Medulla oblongata (tissue), 1 donor: ENCODE measurements around the gene PARD3.
"Not testable (repeated sequence)": the region's sequence is repeated elsewhere in the genome, so short reads cannot be mapped to it uniquely, and the experiment has no call there.

Experiments used
- DNase-seq: peaks from one replicate; pipeline ENCODE4 v3.0.0-alpha.2; 2015; ENCODE audit errors: extremely low spot score

PARD3 gene

GRCh38 chr10:34797155-34797554, 17.9 kb downstream of the PARD3 start:
- DNase-seq: no peak

DNA sequence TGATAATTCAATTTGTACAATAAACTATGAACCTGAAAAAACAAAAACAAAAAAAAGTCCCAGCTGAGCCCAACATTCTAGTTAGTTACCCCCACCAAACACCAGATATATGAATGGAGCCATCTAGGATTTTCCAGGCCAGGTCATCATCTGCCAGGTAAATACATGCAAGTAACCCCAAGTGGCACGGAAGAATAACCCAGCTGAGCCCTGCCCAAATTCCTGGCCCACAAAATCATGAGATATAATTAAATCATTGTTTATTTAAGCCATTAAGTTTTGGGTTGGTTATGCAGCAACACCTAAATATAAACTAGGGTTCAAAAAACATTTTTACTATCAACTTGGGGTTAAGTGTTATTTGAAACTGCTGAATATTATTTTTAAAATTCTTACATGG, 19.0 kb downstream of the PARD3 start:
- no peak for DNase-seq

DNA sequence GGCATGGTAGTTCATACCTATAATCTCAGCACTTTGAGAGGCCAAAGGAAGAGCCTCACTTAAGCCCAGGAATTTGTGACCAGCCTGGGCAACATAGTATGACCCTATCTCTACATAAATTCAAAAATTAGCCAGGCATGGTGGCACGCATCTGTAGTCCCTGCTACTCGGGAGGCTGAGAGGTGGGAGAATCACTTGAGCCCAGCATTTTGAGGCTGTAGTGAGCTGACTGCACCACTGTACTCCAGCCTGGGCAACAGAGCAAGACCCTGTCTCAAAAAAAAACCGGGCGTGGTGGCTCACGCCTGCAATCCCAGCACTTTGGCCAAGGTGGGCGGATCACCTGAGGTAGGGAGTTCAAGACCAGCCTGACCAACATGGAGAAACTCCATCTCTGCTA, 19.8 kb downstream of the PARD3 start:
- no peak for DNase-seq

DNA sequence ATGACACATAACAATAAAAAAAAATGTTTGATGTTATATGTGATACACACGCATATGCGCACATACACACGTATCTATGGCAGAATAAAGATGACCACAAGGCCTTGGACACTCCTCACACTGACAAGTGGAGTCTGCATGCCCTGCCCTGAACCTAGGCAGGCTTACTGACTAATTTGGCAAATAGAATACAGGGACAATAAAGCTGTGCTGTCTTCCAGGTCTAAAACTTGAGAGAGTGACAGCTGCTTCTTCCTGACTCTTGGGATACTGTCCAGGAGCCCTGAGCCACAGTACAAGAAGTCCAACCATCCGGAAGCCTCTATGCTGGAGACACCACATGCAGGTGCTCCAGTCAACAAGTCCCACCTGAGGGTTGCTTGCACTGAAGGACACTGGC, 20.3 kb downstream of the PARD3 start:
- no peak for DNase-seq

- DNase-seq: not testable (repeated sequence)
Observed at GRCh38 chr10:34793581-34793980, 21.5 kb downstream of the PARD3 start.

DNA sequence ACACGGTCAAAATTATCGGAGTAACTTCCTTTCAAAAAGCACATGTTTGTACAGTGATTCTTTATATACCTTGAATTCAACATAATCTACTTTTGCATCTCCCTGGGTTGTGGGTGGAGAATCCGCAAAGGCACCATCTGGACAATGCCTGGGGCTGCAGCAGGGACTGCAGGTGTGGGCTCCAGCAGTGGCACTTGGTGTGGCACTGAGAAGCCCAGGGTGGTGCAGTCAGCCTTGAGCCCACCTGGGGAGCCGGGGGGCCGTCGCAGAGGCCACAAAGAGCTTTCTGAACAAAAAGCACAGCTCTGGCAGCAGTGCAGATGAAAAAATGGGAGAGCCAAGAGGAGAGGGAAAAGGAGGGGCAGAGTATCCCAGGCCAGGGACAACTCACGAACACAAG, 22.2 kb downstream of the PARD3 start:
- no peak for DNase-seq

DNA sequence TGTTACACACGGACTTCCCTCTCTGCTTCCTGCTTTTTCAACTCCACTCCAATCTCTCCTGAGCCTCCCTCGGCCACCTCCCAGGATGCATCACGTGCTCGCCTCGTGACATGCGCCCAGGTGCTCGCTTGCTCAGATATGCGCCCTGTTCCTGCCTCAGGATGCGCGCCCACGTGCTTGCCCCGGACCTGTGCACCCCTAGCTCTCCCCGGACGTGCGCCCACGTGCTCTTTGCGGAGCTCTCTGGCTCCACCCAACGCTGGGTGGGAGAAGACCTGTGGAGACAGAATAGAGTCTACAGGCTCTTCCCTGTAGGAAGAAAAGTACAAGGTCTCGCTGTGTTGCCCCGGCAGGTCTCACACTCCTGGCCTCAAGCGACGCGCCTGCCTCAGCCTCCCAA, 23.1 kb downstream of the PARD3 start:
- no peak for DNase-seq

- no peak for DNase-seq
Observed at GRCh38 chr10:34791228-34791627, 23.9 kb downstream of the PARD3 start.

GRCh38 chr10:34789966-34790506, 25.1 kb downstream of the PARD3 start:
- DNase-seq: no peak

- DNase-seq: no peak
Observed at GRCh38 chr10:34786464-34786863, 28.6 kb downstream of the PARD3 start.

GRCh38 chr10:34781711-34782110, 33.4 kb downstream of the PARD3 start:
- DNase-seq: no peak

- DNase-seq: no peak
Observed at GRCh38 chr10:34780818-34781380, 34.2 kb downstream of the PARD3 start.

- peak; percentile 21 for DNase-seq
Observed at GRCh38 chr10:34778237-34778636, 36.9 kb downstream of the PARD3 start.

DNA sequence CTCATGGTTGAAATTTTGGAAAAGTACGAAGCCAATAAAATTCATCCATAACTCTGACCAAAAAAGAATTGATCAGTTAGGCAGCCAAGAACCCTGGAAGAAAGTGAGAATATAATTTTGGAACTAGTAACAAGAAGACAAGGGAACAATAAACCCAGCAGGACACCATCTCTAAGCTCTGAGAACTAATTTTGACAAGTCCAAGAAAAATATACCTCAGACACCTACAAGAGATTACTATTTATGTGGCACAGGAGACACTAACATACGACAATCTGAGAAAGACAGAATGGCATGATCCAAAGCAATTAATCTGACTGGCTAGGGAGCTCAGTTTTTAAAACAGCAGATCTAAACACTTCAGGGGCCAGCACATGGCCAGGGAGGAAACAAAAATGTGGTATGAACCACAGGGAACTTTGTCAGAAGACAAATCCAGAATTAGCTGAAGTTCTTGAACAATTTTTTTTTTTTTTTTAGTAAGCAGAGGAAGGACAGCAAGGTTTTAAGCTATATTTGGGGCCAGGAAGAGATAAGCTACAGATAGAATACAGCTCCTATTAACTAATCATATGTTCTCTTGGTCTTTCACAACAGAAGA, 38.9 kb downstream of the PARD3 start:
- no peak for DNase-seq

DNA sequence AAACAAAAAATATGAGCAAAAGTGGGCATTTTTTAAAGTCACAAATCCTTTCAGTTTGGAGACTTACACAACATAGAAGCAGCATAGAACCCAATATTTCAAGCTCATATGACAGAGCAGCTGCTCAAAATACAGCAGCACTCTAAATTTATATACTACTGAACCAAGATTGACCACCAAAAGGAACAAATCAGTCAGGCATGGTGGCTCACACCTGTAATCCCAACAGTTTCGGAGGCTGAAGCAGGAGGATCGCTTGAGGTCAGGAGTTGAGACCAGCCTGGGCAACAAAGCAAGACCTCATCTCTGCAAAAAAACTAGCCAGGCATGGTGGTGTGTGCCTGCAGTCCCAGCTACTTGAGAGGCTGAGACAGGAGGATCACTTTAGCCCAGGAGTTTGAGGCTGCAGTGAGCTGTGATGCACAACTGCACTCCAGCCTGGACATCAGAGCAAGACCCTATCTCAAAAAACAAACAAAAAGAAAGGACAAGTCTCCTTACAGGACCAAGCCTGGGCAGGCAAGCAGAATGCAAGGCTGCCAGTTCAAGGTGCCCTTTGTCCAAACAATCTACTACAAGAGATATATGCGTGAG, 40.0 kb downstream of the PARD3 start:
- DNase-seq: no peak

DNA sequence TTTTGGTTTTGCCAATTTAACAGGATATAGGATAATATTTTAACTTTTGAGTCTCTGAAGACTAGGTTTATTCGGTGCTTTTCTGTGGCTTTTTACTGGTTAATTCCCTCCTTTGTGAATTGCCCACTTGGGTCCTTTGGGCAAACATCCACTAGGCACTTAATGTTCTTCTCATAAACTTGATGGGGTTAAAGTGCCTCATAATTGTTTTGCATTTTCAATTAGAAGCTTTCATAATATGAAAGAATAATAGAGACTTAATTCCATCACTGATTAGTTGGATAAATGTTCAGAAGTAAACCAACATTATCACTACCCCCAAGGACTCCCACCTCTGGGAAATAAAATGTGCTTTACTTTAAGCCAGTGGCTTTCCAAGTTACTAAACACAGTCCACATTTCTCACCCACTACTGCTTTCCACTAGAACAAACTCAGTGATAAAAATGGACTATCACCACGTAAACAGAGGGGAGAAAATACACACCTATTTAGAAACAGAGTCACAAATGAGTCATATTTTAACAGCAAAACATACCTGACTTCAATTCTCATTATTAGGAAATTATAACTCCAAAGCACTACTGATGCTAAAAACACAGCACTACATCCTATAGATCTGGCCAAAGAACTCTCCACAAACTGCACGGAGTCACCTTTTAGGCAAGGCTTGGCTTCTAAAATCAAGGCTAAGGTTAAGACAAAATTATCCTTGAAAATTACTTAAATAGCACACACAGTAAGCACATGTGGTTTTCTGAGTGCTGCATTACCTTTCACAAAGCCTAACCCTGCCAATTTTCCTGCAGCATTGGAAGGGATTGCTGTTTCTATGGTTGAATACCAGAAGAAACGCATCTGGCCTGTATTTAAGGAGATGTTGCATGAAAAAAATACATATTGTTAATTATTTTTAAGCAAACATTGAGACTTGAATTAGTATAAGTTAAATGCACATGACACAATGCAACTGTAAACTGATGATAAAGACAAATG, 41.2 kb downstream of the PARD3 start:
- DNase-seq: no peak

- DNase-seq: no peak
Observed at GRCh38 chr10:34771525-34771924, 43.6 kb downstream of the PARD3 start.

DNA sequence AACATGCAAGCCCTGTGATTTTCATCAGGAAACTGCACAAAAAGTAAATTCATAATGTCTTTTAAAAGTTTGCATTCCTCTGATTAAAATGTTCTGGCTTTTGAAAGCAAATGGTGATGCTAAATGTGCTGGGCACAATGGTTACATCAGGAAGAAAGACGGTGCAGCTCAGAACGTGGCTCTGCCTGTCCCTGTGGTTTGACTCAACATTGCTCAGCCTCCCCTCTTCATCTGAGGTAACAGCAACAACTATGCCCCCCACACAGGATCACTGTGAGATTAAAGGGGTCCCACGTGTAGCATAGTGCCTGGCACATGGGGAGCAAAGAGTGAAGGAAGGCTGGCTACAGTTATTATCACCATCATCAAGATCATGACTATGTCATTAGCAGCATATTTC, 44.0 kb downstream of the PARD3 start:
- DNase-seq: no peak

DNA sequence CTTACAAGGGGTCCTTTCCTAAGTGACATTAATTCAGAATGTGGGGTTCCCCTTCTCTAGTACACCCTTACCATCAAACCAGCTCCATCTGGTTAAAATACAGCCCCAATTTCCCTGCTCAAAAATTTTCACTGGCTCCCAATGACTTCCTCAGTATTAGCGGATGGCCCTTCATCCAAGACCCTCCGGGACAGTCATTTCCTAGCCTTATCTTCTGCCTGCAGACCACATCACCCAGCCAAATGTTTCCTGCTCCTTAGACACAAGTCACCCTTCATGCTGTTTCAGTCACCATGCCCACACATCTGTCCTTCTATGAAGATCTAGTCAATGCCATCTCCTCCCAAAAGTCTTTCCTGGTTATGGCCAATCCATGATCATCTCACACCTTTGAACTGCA, 45.2 kb downstream of the PARD3 start:
- no peak for DNase-seq

DNA sequence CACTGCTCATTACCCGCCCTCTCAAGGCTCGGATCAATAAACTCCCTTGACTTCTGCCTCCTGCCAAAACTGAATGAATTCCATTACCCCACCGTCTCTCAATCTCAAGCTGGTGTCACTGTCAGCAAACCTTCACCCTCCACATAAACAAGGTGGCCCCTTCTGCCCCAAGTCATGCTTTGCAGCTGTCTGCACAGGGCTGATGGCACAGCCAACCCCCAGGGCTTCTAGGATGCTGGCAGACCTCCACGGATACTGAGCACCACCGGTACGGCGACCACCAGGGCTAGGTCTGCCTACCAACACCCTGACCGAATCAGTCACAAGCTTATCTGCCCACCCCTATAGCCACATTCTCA, 46.1 kb downstream of the PARD3 start:
- DNase-seq: no peak

DNA sequence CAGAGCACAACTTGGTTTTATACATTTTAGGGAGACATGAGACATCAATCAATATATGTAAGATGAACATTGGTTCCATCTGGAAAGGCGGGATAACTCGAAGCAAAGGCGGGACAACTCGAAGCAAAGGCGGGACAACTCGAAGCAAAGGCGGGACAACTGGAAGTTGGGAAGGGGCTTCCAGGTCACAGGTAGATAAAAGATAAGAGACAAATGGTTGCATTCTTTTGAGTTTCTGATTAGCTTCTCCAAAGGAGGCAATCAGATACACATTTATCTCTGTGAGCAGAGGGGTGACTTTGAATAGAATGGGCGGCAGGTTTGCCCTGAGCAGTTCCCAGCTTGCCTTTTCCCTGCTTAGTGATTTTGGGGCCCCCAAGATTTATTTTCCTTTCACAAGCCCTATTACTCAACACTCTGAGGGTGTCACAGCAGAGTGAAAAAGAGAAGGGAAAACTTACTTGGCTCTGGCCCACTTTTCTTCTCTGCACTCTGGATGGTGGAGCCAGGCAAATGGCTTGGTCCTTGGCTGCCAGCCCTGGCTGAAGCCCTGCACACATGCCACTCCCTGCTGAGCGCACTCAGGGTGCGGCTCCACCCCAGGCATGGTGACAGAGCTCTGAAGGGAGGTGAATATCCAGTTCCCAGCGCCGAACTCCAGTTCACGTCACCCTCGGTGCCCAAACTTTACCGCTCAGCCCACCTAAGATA, 46.7 kb downstream of the PARD3 start:
- peak; percentile 64 for DNase-seq
